ENCODE results near the gene ERBIN. TPM values are rescaled to one million over a fixed set of nuclear protein-coding genes. Genes with fewer than 3 reads are reported as not detected.

Gene ERBIN
- polyA plus RNA-seq, 3 donors = 25.2 to 43.3 (median 28.6) TPM

- H3K9me3 ChIP-seq (replicated peaks in 1 of 2; ENCODE audit: control insufficient read depth in 1 of 2, insufficient read depth in 1 of 2, low read length in 2 of 2) = no peaks in the 10 kb centered on the region
- Mint-ChIP-seq H3K9me3 (no peaks in the 10 kb centered on the region), H3K27me3 (ENCODE audit: low read depth in 3 of 3) (no peaks in the 10 kb centered on the region), H3K27ac (no peak overlapping the region), H3K4me3 (no peak overlapping the region), H3K4me1 (no peaks in the 10 kb centered on the region), H3K36me3 (peaks cover 36 to 64% of the 10 kb centered on the region in 2 donors)
- no peak for DNase-seq
- H3K27ac ChIP-seq (ENCODE audit: low read depth in 1 of 2, low read length in 2 of 2) = no peak overlapping the region
- no peak overlapping the region for H2AFZ ChIP-seq (ENCODE audit: insufficient read depth, low read depth, low read length, poor library complexity, severe bottlenecking)
- intact Hi-C loops (cut with micrococcal nuclease) = no loop called here
- H3K4me3 ChIP-seq (replicated peaks in 1 of 3; ENCODE audit: low read depth in 2 of 3, low read length in 3 of 3) = no peak overlapping the region
- no CpG with 5 or more reads among the region's 1 CpG for WGBS (ENCODE audit: insufficient coverage)
- no peak overlapping the region for H3K4me2 ChIP-seq (replicated peaks; ENCODE audit: extremely low read depth, low read length, poor library complexity, severe bottlenecking)
- H3K79me2 ChIP-seq (ENCODE audit: insufficient read depth, low read length) = peaks cover 55% of the 10 kb centered on the region
- H4K20me1 ChIP-seq (ENCODE audit: insufficient read depth, low read length) = peaks cover 96% of the 10 kb centered on the region
- no peak for TF ChIP-seq CTCF (IDR thresholded peaks at IDR 0.05)
- peaks cover 41 to 86% of the 10 kb centered on the region in 2 donors for H3K36me3 ChIP-seq (replicated peaks in 1 of 2; ENCODE audit: control insufficient read depth in 1 of 2, insufficient read depth in 2 of 2, low read length in 2 of 2)
- no peaks in the 10 kb centered on the region for H3K4me1 ChIP-seq (ENCODE audit: control insufficient read depth in 1 of 2, insufficient read depth in 2 of 2, low read length in 2 of 2)
- H3K27me3 ChIP-seq (ENCODE audit: control insufficient read depth in 2 of 2, insufficient read depth in 2 of 2, low read length in 2 of 2) = no peaks in the 10 kb centered on the region
- no peak overlapping the region for H3K9ac ChIP-seq (ENCODE audit: insufficient read depth, low read length, poor library complexity, severe bottlenecking)
Observed at GRCh38 chr5:65994117-65994786, 67.9 kb downstream of the ERBIN start.

- WGBS (ENCODE audit: insufficient coverage) = 97% methylated on average over 4 of the region's 9 CpGs
- Histone ChIP-seq H3K27me3 (ENCODE audit: control insufficient read depth in 2 of 2, insufficient read depth in 2 of 2, low read length in 2 of 2) (no peaks in the 10 kb centered on the region), H3K79me2 (ENCODE audit: insufficient read depth, low read length) (peaks cover 58% of the 10 kb centered on the region), H3K36me3 (replicated peaks in 1 of 2; ENCODE audit: control insufficient read depth in 1 of 2, insufficient read depth in 2 of 2, low read length in 2 of 2) (peaks cover 40 to 87% of the 10 kb centered on the region in 2 donors), H3K27ac (ENCODE audit: low read depth in 1 of 2, low read length in 2 of 2) (no peak overlapping the region), H3K4me2 (replicated peaks; ENCODE audit: extremely low read depth, low read length, poor library complexity, severe bottlenecking) (no peak overlapping the region), H3K4me3 (replicated peaks in 1 of 3; ENCODE audit: low read depth in 2 of 3, low read length in 3 of 3) (no peak overlapping the region), H3K9me3 (replicated peaks in 1 of 2; ENCODE audit: control insufficient read depth in 1 of 2, insufficient read depth in 1 of 2, low read length in 2 of 2) (no peaks in the 10 kb centered on the region), H2AFZ (ENCODE audit: insufficient read depth, low read depth, low read length, poor library complexity, severe bottlenecking) (no peak overlapping the region), H4K20me1 (ENCODE audit: insufficient read depth, low read length) (peaks cover 97% of the 10 kb centered on the region), H3K9ac (ENCODE audit: insufficient read depth, low read length, poor library complexity, severe bottlenecking) (no peak overlapping the region), H3K4me1 (ENCODE audit: control insufficient read depth in 1 of 2, insufficient read depth in 2 of 2, low read length in 2 of 2) (no peaks in the 10 kb centered on the region)
- intact Hi-C loops (cut with micrococcal nuclease) = no loop called here
- Mint-ChIP-seq H3K4me1 (no peaks in the 10 kb centered on the region), H3K27ac (peak overlapping the region in 2 of 7 donors; percentile 2 to 73), H3K4me3 (no peak overlapping the region), H3K36me3 (peaks cover 49 to 60% of the 10 kb centered on the region in 2 donors), H3K27me3 (ENCODE audit: low read depth in 3 of 3) (peaks cover 0 to 3% (median 0%) of the 10 kb centered on the region in 3 donors), H3K9me3 (peaks cover 0 to 6% (median 2%) of the 10 kb centered on the region in 7 donors)
- DNase-seq = no peak
- TF ChIP-seq CTCF (IDR thresholded peaks at IDR 0.05) = no peak
Observed at GRCh38 chr5:65999061-65999723, 72.8 kb downstream of the ERBIN start.
